ENCODE data around the gene SLC17A2. TPM values are rescaled to one million over a fixed set of nuclear protein-coding genes. Genes with fewer than 3 reads are reported as not detected.

SLC17A2 gene
- total RNA-seq, 2 donors from 2014 or later: not detected

DNA sequence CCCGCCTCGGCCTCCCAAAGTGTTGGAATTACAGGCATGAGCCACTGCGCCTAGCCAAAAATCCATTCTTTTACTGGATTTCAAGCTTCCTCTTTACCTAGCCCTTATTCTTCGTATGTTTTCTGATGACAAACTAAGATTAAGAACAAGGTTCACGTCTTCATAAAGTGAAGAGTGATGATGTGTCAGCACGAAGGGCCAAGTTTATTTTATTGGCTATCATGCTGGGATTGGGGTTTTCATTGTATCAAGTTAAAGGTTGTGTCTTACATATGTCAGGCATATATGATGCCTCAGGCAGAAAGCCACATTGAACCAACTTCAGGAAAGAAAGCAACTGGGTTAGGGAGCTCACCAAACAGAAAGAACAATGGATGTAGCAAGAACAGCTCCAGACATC is 36.7 kb downstream of the SLC17A2 start:
- intact Hi-C loops (cut with DNase I): no loop called here
- no peak for DNase-seq
- no peak for ATAC-seq

- no peak for DNase-seq
- ATAC-seq: no peak
- intact Hi-C loops (cut with DNase I): no loop called here
Observed at GRCh38 chr6:25892877-25893276, 37.6 kb downstream of the SLC17A2 start.

DNA sequence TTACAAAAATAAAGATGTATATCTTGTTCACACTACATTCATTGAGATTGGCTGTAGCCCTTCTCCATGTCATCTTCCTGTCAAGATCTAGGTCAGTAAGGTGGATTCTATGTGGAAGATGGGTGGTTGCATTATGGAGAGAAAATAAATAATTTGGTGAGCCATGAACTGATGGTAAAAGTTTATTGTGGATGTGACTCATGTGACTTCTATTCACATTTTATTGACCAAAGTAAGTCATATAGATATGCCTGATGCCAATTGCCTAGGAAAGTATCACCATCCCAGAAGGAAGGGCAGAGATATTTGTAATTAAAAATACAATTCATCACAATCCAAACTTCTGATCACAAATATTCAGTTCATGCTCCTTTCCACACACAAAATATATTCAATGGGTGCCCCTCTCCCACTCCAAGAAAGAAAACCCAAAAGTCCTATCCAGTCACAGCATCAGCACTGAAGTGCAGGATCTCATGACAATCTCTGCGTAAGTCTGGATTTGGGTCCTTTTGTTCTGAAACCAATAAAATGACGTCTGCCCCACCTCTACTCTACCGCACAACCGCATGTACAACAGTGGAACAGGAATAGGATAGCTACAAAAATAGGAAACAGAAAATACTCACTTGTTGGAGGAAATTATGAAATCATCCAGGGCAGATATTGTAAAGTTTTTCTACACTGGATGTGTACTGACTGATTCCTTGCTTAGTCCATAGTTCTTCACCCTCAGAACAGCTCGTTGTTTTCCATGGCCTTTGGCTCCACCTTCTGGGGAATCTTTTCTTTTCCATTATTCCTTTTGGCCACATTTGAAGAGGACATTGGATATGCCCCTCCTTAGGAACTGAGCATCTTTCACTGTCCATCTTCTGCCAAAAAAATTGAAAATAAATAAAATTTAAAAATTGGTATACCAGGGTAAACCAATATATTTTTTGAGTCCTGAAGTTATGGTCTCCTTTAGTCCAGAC is 40.3 kb downstream of the SLC17A2 start:
- no peak for DNase-seq
- ATAC-seq: peak; percentile 44 to 78
- intact Hi-C loops (cut with DNase I): no loop called here

DNA sequence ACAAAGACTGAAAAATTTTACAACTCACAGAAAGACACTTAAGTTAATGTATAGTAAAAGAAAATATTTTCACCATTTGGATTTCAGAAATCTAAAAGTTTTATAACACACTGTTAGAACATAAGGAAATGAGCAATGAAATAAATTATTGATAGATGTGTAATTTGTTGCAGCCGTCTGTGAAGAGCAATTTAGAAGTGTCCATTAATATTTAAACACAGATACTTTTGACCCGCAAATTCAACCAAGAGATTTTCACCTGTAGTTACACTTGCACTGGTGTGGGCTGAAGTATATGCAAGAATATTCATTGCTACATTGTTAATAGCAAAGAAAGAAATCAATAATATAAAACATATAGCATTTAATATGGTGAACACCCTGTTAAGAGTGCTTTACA is 41.9 kb downstream of the SLC17A2 start:
- intact Hi-C loops (cut with DNase I): no loop called here
- ATAC-seq (no peak), DNase-seq (no peak)

GRCh38 chr6:25886066-25886465 is 44.4 kb downstream of the SLC17A2 start:
- ATAC-seq (no peak), DNase-seq (no peak)
- intact Hi-C loops (cut with DNase I): no loop called here

- peak; percentile 29 for DNase-seq
- ATAC-seq: peak; percentile 67 to 96
- intact Hi-C loops (cut with DNase I): no loop called here
Observed at GRCh38 chr6:25883991-25884390, 46.5 kb downstream of the SLC17A2 start.

DNA sequence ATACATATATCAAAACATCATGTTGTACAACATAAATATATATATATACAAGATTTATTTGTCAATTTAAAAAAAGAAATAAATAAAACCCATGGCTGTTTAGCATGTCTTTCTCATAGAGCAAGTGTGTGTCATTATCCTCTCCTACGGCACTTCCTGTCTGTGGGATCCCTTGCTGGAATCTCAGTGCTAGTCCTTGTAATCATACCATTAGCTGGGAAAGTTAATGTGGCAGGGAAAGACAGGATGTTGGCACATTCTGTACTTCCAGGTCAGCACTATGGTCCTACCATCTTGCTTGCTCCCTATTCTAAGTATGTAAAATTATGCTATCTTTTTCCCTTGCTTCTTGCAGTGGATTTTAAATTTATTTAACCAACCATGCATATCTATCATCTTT is 47.0 kb downstream of the SLC17A2 start:
- ATAC-seq: no peak
- DNase-seq: no peak
- intact Hi-C loops (cut with DNase I): no loop called here

DNA sequence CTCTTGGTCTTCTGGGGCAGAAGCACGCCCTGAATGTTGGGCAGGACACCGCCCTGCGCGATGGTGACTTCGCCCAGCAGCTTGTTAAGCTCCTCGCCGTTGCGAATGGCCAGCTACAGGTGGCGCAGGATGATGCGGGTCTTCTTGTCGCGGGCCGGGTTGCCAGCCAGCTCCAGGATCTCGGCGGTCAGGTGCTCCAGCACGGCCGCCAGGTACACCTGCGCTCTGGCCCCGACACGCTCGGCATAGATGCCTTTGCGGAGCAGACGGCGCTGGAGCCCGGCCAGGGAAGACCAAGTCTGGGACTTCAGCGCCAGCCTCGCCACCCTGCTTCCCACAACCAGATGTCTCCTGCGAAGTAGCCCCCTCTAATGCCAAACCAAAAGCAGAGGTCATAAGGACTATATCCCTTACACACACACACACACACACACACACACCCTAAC is 48.4 kb downstream of the SLC17A2 start:
- ATAC-seq: peak in 1 of 2 donors; percentile 25
- intact Hi-C loops (cut with DNase I): no loop called here
- peak; percentile 40 for DNase-seq

DNA sequence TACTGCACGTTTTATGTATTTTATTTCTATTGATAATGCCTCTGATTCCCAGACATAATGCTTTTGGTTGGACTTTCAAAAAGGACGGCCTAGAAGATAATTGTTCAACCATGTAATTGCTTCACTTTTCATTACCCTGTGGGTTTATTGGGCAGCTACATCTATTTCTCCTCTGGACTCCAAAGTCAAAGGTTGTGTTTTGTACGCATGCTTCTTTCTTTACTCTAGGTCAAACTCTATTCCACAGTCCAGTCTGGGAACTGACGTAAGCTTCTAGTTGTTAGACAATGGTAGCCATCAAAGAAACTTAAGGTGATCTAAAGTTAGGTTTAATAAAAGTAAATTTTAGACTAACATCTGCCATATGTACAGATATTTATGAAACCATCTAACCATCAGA is 49.9 kb downstream of the SLC17A2 start:
- intact Hi-C loops (cut with DNase I): no loop called here
- no peak for DNase-seq
- ATAC-seq: no peak

DNA sequence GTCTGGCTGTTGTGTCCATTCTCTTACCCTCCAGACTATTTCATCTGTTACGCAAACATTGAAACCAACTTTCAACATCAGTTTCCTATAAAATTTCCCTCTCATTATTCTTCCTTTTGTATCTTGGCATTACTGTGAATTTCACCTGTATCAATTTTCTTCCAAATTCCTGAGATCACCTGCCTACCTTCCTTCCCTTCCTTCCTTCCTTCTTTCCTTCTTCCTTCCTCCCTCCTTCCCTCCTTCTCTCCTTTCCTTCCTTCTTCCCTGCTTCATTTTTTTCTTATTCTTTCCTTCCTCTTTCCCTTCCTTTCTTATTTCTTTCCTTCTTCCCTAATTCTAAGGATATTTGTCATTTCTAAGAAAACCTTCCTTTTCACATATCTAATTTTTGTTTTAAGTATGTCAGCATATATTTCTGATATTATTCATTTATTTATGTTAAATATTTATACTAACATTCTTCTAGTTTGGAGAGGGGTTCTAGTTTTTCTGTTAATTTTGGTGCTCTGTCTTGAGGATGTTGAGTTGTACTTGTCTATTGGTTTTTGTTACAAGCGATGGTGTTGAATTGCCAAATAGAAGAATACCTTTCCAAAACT is 51.7 kb downstream of the SLC17A2 start:
- ATAC-seq (no peak), DNase-seq (no peak)
- intact Hi-C loops (cut with DNase I): no loop called here

DNA sequence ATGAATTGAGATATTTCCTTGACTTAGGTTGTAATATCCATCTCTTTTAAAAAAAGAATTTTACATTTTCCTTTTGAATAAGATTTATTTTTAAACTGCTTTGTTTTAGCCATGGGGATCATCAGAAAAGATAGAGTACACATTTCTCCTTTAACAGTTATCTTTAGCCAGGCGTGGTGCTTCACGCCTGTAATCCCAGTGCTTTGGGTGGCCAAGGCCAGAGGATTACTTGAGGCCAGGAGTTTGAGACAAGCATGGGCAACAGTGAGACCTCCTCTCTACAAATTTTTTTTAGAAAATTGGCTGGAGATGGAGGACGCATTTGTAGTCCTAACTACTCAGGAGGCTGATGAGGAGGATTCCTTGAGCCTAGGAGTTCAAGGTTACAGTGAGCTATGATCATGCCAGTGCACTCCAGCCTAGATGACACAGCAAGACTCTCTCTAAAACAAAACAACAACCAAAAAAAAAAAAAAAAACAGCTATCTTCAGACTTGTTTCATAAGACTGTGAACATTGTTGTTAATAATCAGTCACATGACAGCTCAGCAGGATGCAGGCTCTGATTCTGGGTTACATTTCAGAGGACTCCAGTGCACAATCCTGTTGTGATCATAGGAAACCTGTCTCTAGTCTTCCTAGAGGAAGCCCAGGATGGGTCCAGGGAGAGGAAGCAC is 54.4 kb downstream of the SLC17A2 start:
- ATAC-seq (no peak), DNase-seq (no peak)
- intact Hi-C loops (cut with DNase I): no loop called here

- ATAC-seq (no peak), DNase-seq (no peak)
- intact Hi-C loops (cut with DNase I): no loop called here
Observed at GRCh38 chr6:25875563-25875905, 55.0 kb downstream of the SLC17A2 start.

DNA sequence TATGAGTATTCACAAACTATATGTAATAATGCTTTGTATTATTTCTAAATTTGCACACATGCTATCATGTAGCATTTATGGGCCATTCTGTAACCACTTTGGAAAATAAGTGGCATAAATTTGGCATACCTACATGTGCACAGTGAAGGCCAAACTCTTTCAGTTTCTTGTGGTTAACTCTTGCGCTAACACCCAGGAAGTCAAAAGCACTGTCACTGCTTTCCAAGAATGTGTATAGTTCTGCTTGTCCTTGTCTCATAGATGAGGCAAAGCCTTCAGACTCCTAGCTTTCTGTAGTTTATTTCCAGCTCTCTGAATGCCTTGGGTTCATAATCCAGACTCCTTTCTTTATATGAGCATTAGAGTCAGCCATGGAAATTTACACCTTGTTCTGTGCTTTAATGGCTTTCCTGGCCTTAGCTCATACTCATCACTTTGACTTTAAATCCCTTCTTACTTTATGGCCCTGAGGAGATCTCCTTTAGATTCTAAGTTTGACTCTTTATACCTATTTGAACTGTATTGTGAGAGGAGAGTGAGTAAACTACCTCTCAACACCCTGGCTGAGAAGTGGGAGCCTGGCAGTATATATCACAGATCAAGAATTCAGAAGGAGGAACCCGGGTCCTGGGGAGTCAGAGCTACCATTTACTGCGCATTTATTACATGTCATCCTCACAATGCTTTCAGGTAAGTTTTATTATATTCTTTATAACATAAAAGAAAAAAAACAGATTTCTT is 55.5 kb downstream of the SLC17A2 start:
- DNase-seq (no peak), ATAC-seq (no peak)
- intact Hi-C loops (cut with DNase I): no loop called here

DNA sequence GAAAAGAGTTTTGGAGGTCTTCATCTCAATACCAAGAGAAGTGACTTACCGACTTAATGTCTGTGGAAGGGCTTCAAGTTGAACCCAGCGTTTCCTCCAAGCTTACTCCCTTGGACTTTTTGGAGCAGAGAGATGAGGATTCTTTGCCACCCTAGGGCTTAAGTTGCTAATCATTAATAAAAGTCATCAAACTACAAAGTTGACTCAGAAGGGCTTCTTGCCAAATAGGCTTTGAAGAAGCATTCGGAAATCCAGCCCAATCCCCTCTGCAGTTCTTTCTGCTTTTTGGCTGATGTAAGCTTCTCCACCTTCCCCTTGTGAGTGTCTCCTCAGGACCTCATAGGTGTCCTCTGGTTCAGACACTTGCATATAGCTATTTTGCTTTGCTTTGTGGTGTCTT is 56.4 kb downstream of the SLC17A2 start, which contains the start of gene SLC17A3:
TSS of gene SLC17A3 (minus strand) at position 126 of the 400 bp plus-strand sequence. CDS start 5,856 bp downstream, outside the sequence.
- ATAC-seq: no peak
- DNase-seq: no peak
- intact Hi-C loops (cut with DNase I): no loop called here

- intact Hi-C loops (cut with DNase I): no loop called here
- ATAC-seq: no peak
Observed at GRCh38 chr6:25872814-25873213, 57.7 kb downstream of the SLC17A2 start.

DNA sequence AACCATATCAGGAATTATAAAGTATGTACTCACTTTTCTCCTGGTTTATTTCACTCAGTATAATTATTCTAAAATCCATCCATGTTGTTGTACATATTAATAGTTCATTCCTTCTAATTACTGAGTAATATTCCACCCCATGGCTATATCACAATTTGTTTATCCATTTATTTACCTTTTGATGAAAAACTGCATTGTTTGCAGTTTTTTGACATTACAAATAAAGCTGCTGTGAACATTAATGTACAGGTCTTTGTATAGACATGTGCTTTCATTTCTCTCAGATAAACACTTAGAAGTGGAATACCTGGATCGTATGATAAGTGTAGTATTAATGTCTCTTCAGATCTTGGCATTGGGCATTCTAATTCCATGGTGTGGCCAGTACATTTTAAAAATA is 60.7 kb downstream of the SLC17A2 start:
- intact Hi-C loops (cut with DNase I): no loop called here
- DNase-seq (no peak), ATAC-seq (no peak)

More at GRCh38 chr6:25872814-25873213, 57.7 kb downstream of the SLC17A2 start:
- DNase-seq: no peak

GRCh38 chr6:25868436-25869183 is 61.9 kb downstream of the SLC17A2 start:
- intact Hi-C loops (cut with DNase I): no loop called here
- ATAC-seq: no peak
- DNase-seq: no peak

DNA sequence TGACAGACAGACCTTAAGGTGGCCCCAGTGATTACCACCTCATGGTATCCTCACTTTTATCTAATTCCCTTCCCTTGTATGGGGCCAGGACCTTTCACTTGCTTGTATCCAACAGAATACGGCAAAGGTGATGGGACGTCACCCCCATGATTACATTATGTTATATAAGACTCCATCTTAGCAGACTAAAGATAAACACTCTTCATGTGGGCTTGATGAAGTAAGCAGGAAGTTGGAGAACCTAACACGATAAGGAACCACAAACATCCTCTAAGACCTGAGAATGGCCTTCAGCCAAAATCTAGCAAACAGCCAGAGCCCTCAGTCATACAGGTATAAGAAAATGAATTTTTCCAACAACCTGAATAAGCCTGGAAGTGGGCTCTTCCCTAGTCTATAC is 64.5 kb downstream of the SLC17A2 start:
- intact Hi-C loops (cut with DNase I): no loop called here
- DNase-seq (no peak), ATAC-seq (no peak)

GRCh38 chr6:25863360-25863759 is 67.1 kb downstream of the SLC17A2 start:
- DNase-seq (no peak), ATAC-seq (no peak)
- intact Hi-C loops (cut with DNase I): no loop called here
